HepG2 (cell line): ENCODE results near the gene ATG4B. TPM values are rescaled to one million over a fixed set of nuclear protein-coding genes. Genes with fewer than 3 reads are reported as not detected.

Source experiments
- DNMT1 ChIP-seq: sonication (generic); formaldehyde crosslinking; IDR thresholded peaks from 2 replicates; pipeline ENCODE4 v1.5.1; 2020; ENCODE audit warnings: mild to moderate bottlenecking, missing genetic modification reagents
- FLYWCH1 ChIP-seq: sonication (generic); formaldehyde crosslinking; IDR thresholded peaks from 2 replicates; pipeline ENCODE4 v1.8.1; 2023; ENCODE audit warnings: mild to moderate bottlenecking, missing genetic modification reagents
- GTF2F1 ChIP-seq: fragments of 150-350 bp; IDR thresholded peaks from 2 replicates; pipeline ENCODE4 v1.6.1; 2014; ENCODE audit warnings: low read length
- IRF9 ChIP-seq: sonication (generic); formaldehyde crosslinking; IDR thresholded peaks from 2 replicates; pipeline ENCODE4 v1.8.0; 2022; ENCODE audit warnings: missing genetic modification reagents, mild to moderate bottlenecking, borderline replicate concordance
- JUN ChIP-seq: sonication (generic); formaldehyde crosslinking; IDR thresholded peaks from 2 replicates; pipeline ENCODE4 v1.4.0; 2020; ENCODE audit warnings: mild to moderate bottlenecking, missing genetic modification reagents
- KAT7 ChIP-seq: IDR thresholded peaks from 2 replicates; pipeline ENCODE4 v1.6.1; 2018; ENCODE audit warnings: borderline replicate concordance, missing compliant biosample characterization
- MTF2 ChIP-seq: sonication (generic); formaldehyde crosslinking; IDR thresholded peaks from 2 replicates; pipeline ENCODE4 v1.5.0; 2020; ENCODE audit warnings: missing genetic modification reagents, borderline replicate concordance
- NPAS2 ChIP-seq: sonication (generic); formaldehyde crosslinking; IDR thresholded peaks from 2 replicates; pipeline ENCODE4 v1.8.0; 2022; ENCODE audit warnings: mild to moderate bottlenecking, missing genetic modification reagents, borderline replicate concordance
- NRL ChIP-seq: sonication (generic); formaldehyde crosslinking; IDR thresholded peaks from 2 replicates; pipeline ENCODE4 v1.5.0; 2020; ENCODE audit warnings: missing genetic modification reagents, mild to moderate bottlenecking, moderate library complexity, borderline replicate concordance
- POGZ ChIP-seq: sonication (generic); formaldehyde crosslinking; IDR thresholded peaks from 2 replicates; pipeline ENCODE4 v1.4.0; 2020; ENCODE audit warnings: mild to moderate bottlenecking, missing genetic modification reagents
- SP140L ChIP-seq: sonication (generic); formaldehyde crosslinking; IDR thresholded peaks from 2 replicates; pipeline ENCODE4 v1.4.0; 2020; ENCODE audit warnings: missing genetic modification reagents, borderline replicate concordance
- TARDBP ChIP-seq: sonication (generic); formaldehyde crosslinking; IDR thresholded peaks from 2 replicates; pipeline ENCODE4 v1.8.0; 2022; ENCODE audit warnings: mild to moderate bottlenecking, missing genetic modification reagents
- TFDP1 ChIP-seq: IDR thresholded peaks from 2 replicates; pipeline ENCODE4 v1.6.1; 2016; ENCODE audit warnings: missing compliant biosample characterization, missing genetic modification reagents, borderline replicate concordance
- ZFP1 ChIP-seq: IDR thresholded peaks from 2 replicates; pipeline ENCODE4 v1.6.1; 2016
- ZFP36 ChIP-seq: fragments of 150-350 bp; IDR thresholded peaks from 2 replicates; pipeline ENCODE4 v1.6.1; 2018; ENCODE audit warnings: borderline replicate concordance, low read length, low read depth; ENCODE audit not compliant: partially characterized antibody
- ZNF224 ChIP-seq: sonication (generic); formaldehyde crosslinking; IDR thresholded peaks from 2 replicates; pipeline ENCODE4 v1.5.0; 2020; ENCODE audit warnings: mild to moderate bottlenecking, missing genetic modification reagents
- ZNF264 ChIP-seq: sonication (generic); formaldehyde crosslinking; IDR thresholded peaks from 2 replicates; pipeline ENCODE4 v1.4.0; 2020; ENCODE audit warnings: missing genetic modification reagents
- ZNF350 ChIP-seq: sonication (generic); formaldehyde crosslinking; IDR thresholded peaks from 2 replicates; pipeline ENCODE4 v1.4.0; 2020; ENCODE audit warnings: mild to moderate bottlenecking, low read depth, missing genetic modification reagents, borderline replicate concordance
- ZNF550 ChIP-seq: sonication (generic); formaldehyde crosslinking; IDR thresholded peaks from 2 replicates; pipeline ENCODE4 v1.4.0; 2020; ENCODE audit warnings: mild to moderate bottlenecking, missing genetic modification reagents, borderline replicate concordance
- ZNF672 ChIP-seq: sonication (generic); formaldehyde crosslinking; IDR thresholded peaks from 2 replicates; pipeline ENCODE4 v1.8.1; 2022; ENCODE audit warnings: missing genetic modification reagents
- ZNF766 ChIP-seq: sonication (generic); formaldehyde crosslinking; IDR thresholded peaks from 2 replicates; pipeline ENCODE4 v1.5.0; 2020; ENCODE audit warnings: missing genetic modification reagents, borderline replicate concordance
- ZNF776 ChIP-seq: sonication (generic); formaldehyde crosslinking; IDR thresholded peaks from 2 replicates; pipeline ENCODE4 v1.4.0; 2020; ENCODE audit warnings: mild to moderate bottlenecking, missing genetic modification reagents
- ZNF83 ChIP-seq: sonication (generic); formaldehyde crosslinking; IDR thresholded peaks from 2 replicates; pipeline ENCODE4 v1.4.0; 2020; ENCODE audit warnings: missing genetic modification reagents, mild to moderate bottlenecking, borderline replicate concordance
- polyA plus RNA-seq, 8 experiments: library from polyadenylated mRNA; depleted of rRNA in 3 of 8; stranded (reverse) in 7 of 8; unstranded in 1 of 8; fragments of >200 nt; fragmentation: Illumina TruSeq in 4 of 8; extraction: Trizol in 4 of 8; gene quantifications; 2 replicates each; pipeline versions ENCODE4 v1.2.1 to v1.2.3, GENCODE V29; 2011 to 2016; ENCODE audit warnings: low read depth in 4 of 8, missing spikeins in 1 of 8, mixed read lengths in 1 of 8; ENCODE audit not compliant: insufficient read depth in 1 of 8
- total RNA-seq, 5 experiments: library from RNA; depleted of rRNA; stranded (reverse); fragments of >200 nt; fragmentation: Illumina TruSeq; extraction: Trizol; gene quantifications; 2 replicates each; pipeline ENCODE4 v1.2.3, GENCODE V29; 2016; ENCODE audit warnings: low read depth in 1 of 5
- TF ChIP-seq, protein P1 (sequence below): sonication (generic); formaldehyde crosslinking; IDR thresholded peaks from 2 replicates; pipeline ENCODE4 v1.4.0; 2020; ENCODE audit warnings: mild to moderate bottlenecking, missing genetic modification reagents
- TF ChIP-seq, protein P2 (sequence below): sonication (generic); formaldehyde crosslinking; conservative IDR thresholded peaks from 2 replicates; pipeline ENCODE4 v1.4.0; 2020; ENCODE audit warnings: missing genetic modification reagents

ATG4B gene
- total and polyA plus RNA-seq, 2 of the 13 experiments (the other 11 are each of a cell fraction or from before 2014, with no cell fraction given), result 95.5 to 239 TPM

DNA sequence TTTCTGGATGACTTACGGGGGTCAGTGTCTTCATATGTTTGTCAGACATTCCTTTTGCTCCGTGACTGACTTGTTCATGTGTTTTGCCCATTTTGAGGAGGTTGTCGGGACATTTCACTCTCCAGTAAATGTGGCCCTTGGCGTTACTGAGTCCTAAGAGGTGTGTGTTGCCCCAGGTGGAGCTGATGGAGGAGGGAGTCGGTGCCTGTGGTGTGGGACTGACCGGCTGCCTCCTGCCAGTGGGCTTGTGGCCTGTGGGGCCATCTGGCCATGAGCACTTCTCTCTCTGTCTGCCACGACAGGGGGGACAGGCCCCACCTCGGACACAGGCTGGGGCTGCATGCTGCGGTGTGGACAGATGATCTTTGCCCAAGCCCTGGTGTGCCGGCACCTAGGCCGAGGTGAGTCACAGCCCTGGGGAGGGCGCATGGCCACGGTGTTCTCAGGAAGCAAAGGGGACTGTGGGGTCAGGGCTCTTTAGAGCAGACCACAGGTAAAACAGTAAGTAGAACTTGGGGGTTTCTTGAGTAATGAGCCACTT is 15.8 kb downstream of the ATG4B start (continued):
- TF ChIP-seq JUN (CRISPR knock-in tag) (peak; percentile 94), NRL (peak; percentile 52; the same call in 1 of the 2 replicates), ZFP1 (CRISPR knock-in tag) (peak; percentile 83), GTF2F1 (no peak), ZFP36 (no peak), ZNF766 (CRISPR knock-in tag) (no peak), ZNF550 (CRISPR knock-in tag) (peak; percentile 43; the same call in 1 of the 2 replicates), ZNF264 (CRISPR knock-in tag) (peak; percentile 86), IRF9 (peak; percentile 86), ZNF672 (no peak), ZNF776 (CRISPR knock-in tag) (no peak), ZNF350 (CRISPR knock-in tag) (peak; percentile 65), DNMT1 (CRISPR knock-in tag) (0 out of 2 replicates have a peak, but pooled peaks have one; percentile 39), NPAS2 (CRISPR knock-in tag) (no peak), ZNF83 (CRISPR knock-in tag) (no peak), FLYWCH1 (CRISPR knock-in tag) (no peak), TFDP1 (CRISPR knock-in tag) (peak; percentile 57; the same call in 1 of the 2 replicates), KAT7 (no peak; the same call in 1 of the 2 replicates), MTF2 (CRISPR knock-in tag) (no peak; the same call in 1 of the 2 replicates), ZNF224 (CRISPR knock-in tag) (no peak; the same call in 1 of the 2 replicates), POGZ (peak; percentile 27; the same call in 1 of the 2 replicates), SP140L (CRISPR knock-in tag) (no peak), TARDBP (CRISPR knock-in tag) (peak; percentile 73; the same call in 1 of the 2 replicates)
- TF ChIP-seq, protein P1, sequence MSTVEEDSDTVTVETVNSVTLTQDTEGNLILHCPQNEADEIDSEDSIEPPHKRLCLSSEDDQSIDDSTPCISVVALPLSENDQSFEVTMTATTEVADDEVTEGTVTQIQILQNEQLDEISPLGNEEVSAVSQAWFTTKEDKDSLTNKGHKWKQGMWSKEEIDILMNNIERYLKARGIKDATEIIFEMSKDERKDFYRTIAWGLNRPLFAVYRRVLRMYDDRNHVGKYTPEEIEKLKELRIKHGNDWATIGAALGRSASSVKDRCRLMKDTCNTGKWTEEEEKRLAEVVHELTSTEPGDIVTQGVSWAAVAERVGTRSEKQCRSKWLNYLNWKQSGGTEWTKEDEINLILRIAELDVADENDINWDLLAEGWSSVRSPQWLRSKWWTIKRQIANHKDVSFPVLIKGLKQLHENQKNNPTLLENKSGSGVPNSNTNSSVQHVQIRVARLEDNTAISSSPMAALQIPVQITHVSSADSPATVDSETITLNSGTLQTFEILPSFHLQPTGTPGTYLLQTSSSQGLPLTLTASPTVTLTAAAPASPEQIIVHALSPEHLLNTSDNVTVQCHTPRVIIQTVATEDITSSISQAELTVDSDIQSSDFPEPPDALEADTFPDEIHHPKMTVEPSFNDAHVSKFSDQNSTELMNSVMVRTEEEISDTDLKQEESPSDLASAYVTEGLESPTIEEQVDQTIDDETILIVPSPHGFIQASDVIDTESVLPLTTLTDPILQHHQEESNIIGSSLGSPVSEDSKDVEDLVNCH (CRISPR knock-in tag), result no peak
- TF ChIP-seq, protein P2, sequence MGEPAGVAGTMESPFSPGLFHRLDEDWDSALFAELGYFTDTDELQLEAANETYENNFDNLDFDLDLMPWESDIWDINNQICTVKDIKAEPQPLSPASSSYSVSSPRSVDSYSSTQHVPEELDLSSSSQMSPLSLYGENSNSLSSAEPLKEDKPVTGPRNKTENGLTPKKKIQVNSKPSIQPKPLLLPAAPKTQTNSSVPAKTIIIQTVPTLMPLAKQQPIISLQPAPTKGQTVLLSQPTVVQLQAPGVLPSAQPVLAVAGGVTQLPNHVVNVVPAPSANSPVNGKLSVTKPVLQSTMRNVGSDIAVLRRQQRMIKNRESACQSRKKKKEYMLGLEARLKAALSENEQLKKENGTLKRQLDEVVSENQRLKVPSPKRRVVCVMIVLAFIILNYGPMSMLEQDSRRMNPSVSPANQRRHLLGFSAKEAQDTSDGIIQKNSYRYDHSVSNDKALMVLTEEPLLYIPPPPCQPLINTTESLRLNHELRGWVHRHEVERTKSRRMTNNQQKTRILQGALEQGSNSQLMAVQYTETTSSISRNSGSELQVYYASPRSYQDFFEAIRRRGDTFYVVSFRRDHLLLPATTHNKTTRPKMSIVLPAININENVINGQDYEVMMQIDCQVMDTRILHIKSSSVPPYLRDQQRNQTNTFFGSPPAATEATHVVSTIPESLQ, result no peak
